Neural progenitor cell (in vitro differentiated cells): ENCODE data around the gene TRIM2. TPM values are rescaled to one million over a fixed set of nuclear protein-coding genes. Genes with fewer than 3 reads are reported as not detected.

Source experiments
- DNase-seq: peaks from one replicate; pipeline ENCODE4 v3.0.0-alpha.2; 2016; ENCODE audit warnings: low spot score
- H2AFZ ChIP-seq: fragments of 200-600 bp; sonication (generic); replicated peaks from 2 replicates; pipeline ENCODE4 v1.6.1; 2016; ENCODE audit warnings: antibody characterized with exemption
- H3F3A ChIP-seq: fragments of 200-600 bp; sonication (generic); 2 replicates; pipeline ENCODE4 v1.6.1; 2016; ENCODE audit warnings: antibody characterized with exemption, low read depth
- H3K27ac ChIP-seq: fragments of 200-600 bp; sonication (generic); 2 replicates; pipeline ENCODE4 v1.5.1; 2016; ENCODE audit warnings: mild to moderate bottlenecking
- H3K27me3 ChIP-seq: fragments of 200-600 bp; sonication (generic); 2 replicates; pipeline ENCODE4 v1.6.1; 2016; ENCODE audit warnings: mild to moderate bottlenecking, moderate library complexity
- H3K36me3 ChIP-seq: fragments of 200-600 bp; sonication (generic); 2 replicates; pipeline ENCODE4 v1.5.1; 2016
- H3K4me1 ChIP-seq: fragments of 200-600 bp; sonication (generic); 2 replicates; pipeline ENCODE4 v1.6.1; 2016; ENCODE audit warnings: mixed run types
- H3K4me2 ChIP-seq: fragments of 200-600 bp; sonication (generic); 2 replicates; pipeline ENCODE4 v1.6.1; 2016
- H3K4me3 ChIP-seq: fragments of 200-600 bp; sonication (generic); 2 replicates; pipeline ENCODE4 v1.5.1; 2016
- H3K79me2 ChIP-seq: fragments of 200-600 bp; sonication (generic); 2 replicates; pipeline ENCODE4 v1.6.1; 2016; ENCODE audit warnings: low read depth
- H3K9ac ChIP-seq: fragments of 200-600 bp; sonication (generic); 2 replicates; pipeline ENCODE4 v1.6.1; 2016
- H3K9me3 ChIP-seq: fragments of 200-600 bp; sonication (generic); 2 replicates; pipeline ENCODE4 v1.5.1; 2016; ENCODE audit warnings: low read depth
- H4K20me1 ChIP-seq: fragments of 200-600 bp; sonication (generic); 2 replicates; pipeline ENCODE4 v1.6.1; 2016; ENCODE audit warnings: low read depth
- H3K27ac Mint-ChIP-seq: 3 replicates; pipeline ENCODE4 v1.8.0; 2021; ENCODE audit warnings: mixed read lengths
- H3K27me3 Mint-ChIP-seq: 2 replicates; pipeline ENCODE4 v1.8.0; 2022; ENCODE audit warnings: low read depth, mild to moderate bottlenecking, inconsistent platforms, moderate library complexity, mixed read lengths; ENCODE audit not compliant: insufficient read depth
- H3K36me3 Mint-ChIP-seq: 3 replicates; pipeline ENCODE4 v1.8.0; 2021; ENCODE audit warnings: mixed read lengths
- H3K4me1 Mint-ChIP-seq: 3 replicates; pipeline ENCODE4 v1.8.0; 2021; ENCODE audit warnings: mixed read lengths
- H3K4me3 Mint-ChIP-seq: 3 replicates; pipeline ENCODE4 v1.8.0; 2021; ENCODE audit warnings: mild to moderate bottlenecking, moderate library complexity, mixed read lengths
- H3K9me3 Mint-ChIP-seq: 3 replicates; pipeline ENCODE4 v1.8.0; 2020; ENCODE audit warnings: mixed read lengths
- CTCF ChIP-seq: fragments of 200-600 bp; sonication (generic); IDR thresholded peaks from 2 replicates; pipeline ENCODE4 v1.5.1; 2017; ENCODE audit warnings: antibody characterized with exemption, mild to moderate bottlenecking
- EZH2 ChIP-seq: fragments of 200-600 bp; sonication (generic); IDR thresholded peaks from 2 replicates; pipeline ENCODE4 v1.6.1; 2017; ENCODE audit warnings: antibody characterized with exemption, mild to moderate bottlenecking, moderate library complexity
- EZH2phosphoT487 ChIP-seq: fragments of 200-600 bp; sonication (generic); IDR thresholded peaks from 2 replicates; pipeline ENCODE4 v1.6.1; 2017; ENCODE audit warnings: antibody characterized with exemption
- total RNA-seq: library from RNA; depleted of rRNA; stranded (reverse); fragments of >200 nt; gene quantifications from 2 replicates; pipeline ENCODE4 v1.2.3, GENCODE V29; 2015; ENCODE audit warnings: low replicate concordance

Gene TRIM2
- total RNA-seq, 1 donor from 2014 or later = 87.6 TPM

DNA sequence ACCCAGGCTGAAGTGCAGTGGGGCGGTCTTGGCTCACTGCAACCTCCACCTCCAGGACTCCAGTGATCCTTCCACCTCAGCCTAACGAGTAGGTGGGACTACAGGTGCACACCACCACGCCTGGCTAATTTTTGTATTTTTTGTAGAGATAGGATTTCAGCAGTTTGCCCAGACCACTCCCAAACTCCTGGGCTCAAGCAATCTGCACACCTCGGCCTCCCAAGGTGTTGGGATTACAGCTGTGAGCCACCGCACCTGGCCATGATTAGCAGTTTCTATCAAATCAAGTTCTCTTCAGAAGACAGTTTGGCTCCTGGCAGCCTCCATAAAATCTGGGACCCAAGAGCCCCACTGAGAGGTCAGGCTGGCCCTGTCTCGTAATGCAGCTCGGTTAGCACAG lies 26.4 kb upstream of the TRIM2 start:
- Mint-ChIP-seq H3K36me3 (no peaks in the 10 kb centered on the region), H3K4me1 (peaks cover 20% of the 10 kb centered on the region), H3K9me3 (no peaks in the 10 kb centered on the region), H3K27me3 (peaks cover 2% of the 10 kb centered on the region), H3K27ac (peak overlapping the region; percentile 73), H3K4me3 (no peak overlapping the region)
- Histone ChIP-seq H3K9me3 (no peaks in the 10 kb centered on the region), H3K4me3 (no peak overlapping the region), H3K79me2 (no peaks in the 10 kb centered on the region), H3K4me1 (peaks cover 13% of the 10 kb centered on the region), H3K27ac (no peak overlapping the region), H3K27me3 (no peaks in the 10 kb centered on the region), H3K9ac (no peak overlapping the region), H3K4me2 (no peak overlapping the region), H3K36me3 (no peaks in the 10 kb centered on the region), H2AFZ (peak overlapping the region; percentile 57), H4K20me1 (no peaks in the 10 kb centered on the region), H3F3A (peaks cover 16% of the 10 kb centered on the region)
- no peak for DNase-seq
- TF ChIP-seq EZH2 = no peak
- TF ChIP-seq CTCF = no peak
- no peak for TF ChIP-seq EZH2phosphoT487

- H2AFZ ChIP-seq = no peak overlapping the region
- peaks cover 16% of the 10 kb centered on the region for H3F3A ChIP-seq
- Mint-ChIP-seq H3K4me3 (no peak overlapping the region), H3K4me1 (peaks cover 24% of the 10 kb centered on the region), H3K27ac (no peak overlapping the region), H3K9me3 (no peaks in the 10 kb centered on the region), H3K36me3 (no peaks in the 10 kb centered on the region), H3K27me3 (peaks cover 2% of the 10 kb centered on the region)
- H3K4me1 ChIP-seq = peaks cover 13% of the 10 kb centered on the region
- H3K27ac ChIP-seq = no peak overlapping the region
- no peaks in the 10 kb centered on the region for H3K79me2 ChIP-seq
- H4K20me1 ChIP-seq = no peaks in the 10 kb centered on the region
- H3K9ac ChIP-seq = no peak overlapping the region
- no peak for DNase-seq
- no peaks in the 10 kb centered on the region for H3K36me3 ChIP-seq
- H3K27me3 ChIP-seq = no peaks in the 10 kb centered on the region
- TF ChIP-seq EZH2phosphoT487 = no peak
- no peak for TF ChIP-seq CTCF
- no peak for TF ChIP-seq EZH2
- no peak overlapping the region for H3K4me3 ChIP-seq
- no peak overlapping the region for H3K4me2 ChIP-seq
- no peaks in the 10 kb centered on the region for H3K9me3 ChIP-seq
Measured at GRCh38 chr4:153179100-153179499, 25.1 kb upstream of the TRIM2 start.

DNA sequence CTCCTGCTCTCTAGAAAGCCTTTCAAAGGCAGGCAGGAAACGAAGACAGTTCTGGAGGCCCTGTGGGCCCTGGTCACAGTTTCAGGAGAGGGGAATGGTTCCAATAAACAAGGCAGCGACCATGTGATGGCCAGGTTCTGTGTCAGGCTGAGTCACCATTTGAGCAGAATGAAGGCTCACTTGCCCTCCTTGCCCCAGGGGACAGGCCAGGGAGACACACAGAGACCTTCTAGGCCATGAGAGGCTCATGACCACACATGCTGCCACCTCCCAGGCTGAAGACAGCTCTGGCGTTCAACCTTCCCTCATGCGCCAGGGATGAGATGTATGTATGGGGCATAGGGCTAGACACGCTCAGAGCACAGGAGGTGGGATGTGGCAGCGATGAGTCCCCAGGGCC lies 22.9 kb upstream of the TRIM2 start:
- Histone ChIP-seq H3K36me3 (no peaks in the 10 kb centered on the region), H3K4me3 (no peak overlapping the region), H2AFZ (no peak overlapping the region), H4K20me1 (no peaks in the 10 kb centered on the region), H3K27ac (no peak overlapping the region), H3K9ac (no peak overlapping the region), H3K4me1 (peaks cover 19% of the 10 kb centered on the region), H3K27me3 (no peaks in the 10 kb centered on the region), H3F3A (peaks cover 16% of the 10 kb centered on the region), H3K9me3 (no peaks in the 10 kb centered on the region), H3K4me2 (no peak overlapping the region), H3K79me2 (no peaks in the 10 kb centered on the region)
- Mint-ChIP-seq H3K36me3 (no peaks in the 10 kb centered on the region), H3K4me3 (no peak overlapping the region), H3K4me1 (peaks cover 38% of the 10 kb centered on the region), H3K27me3 (peaks cover 3% of the 10 kb centered on the region), H3K27ac (no peak overlapping the region), H3K9me3 (no peaks in the 10 kb centered on the region)
- DNase-seq = no peak
- no peak for TF ChIP-seq EZH2
- no peak for TF ChIP-seq EZH2phosphoT487
- TF ChIP-seq CTCF = no peak
